ENCODE measurements around the gene SLC13A3.

GRCh38 chr20:46657137-46657536, 5.9 kb upstream of the SLC13A3 start:
- TF ChIP-seq CTCF (IDR thresholded peaks at IDR 0.05; ENCODE audit: low read depth, low read length, poor library complexity, severe bottlenecking) = no peak
- no peak for TF ChIP-seq EZH2phosphoT487 (IDR thresholded peaks at IDR 0.05; ENCODE audit: borderline replicate concordance, low read length)

Data from DOHH2 (cell line).